ENCODE measurements around the gene C10orf95. TPM values are rescaled to one million over a fixed set of nuclear protein-coding genes. Genes with fewer than 3 reads are reported as not detected.

Gene C10orf95
- total and polyA plus RNA-seq, 2 of the 13 experiments (the other 11 are each of a cell fraction or from before 2014, with no cell fraction given) = 0.05 to 0.07 TPM

- TF ChIP-seq, protein P1, sequence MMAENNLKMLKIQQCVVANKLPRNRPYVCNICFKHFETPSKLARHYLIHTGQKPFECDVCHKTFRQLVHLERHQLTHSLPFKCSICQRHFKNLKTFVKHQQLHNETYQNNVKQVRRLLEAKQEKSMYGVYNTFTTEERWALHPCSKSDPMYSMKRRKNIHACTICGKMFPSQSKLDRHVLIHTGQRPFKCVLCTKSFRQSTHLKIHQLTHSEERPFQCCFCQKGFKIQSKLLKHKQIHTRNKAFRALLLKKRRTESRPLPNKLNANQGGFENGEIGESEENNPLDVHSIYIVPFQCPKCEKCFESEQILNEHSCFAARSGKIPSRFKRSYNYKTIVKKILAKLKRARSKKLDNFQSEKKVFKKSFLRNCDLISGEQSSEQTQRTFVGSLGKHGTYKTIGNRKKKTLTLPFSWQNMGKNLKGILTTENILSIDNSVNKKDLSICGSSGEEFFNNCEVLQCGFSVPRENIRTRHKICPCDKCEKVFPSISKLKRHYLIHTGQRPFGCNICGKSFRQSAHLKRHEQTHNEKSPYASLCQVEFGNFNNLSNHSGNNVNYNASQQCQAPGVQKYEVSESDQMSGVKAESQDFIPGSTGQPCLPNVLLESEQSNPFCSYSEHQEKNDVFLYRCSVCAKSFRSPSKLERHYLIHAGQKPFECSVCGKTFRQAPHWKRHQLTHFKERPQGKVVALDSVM (CRISPR knock-in tag; IDR thresholded peaks at IDR 0.05) = no peak; the same call in 1 of the 2 replicates
- TF ChIP-seq BATF2 (CRISPR knock-in tag; IDR thresholded peaks at IDR 0.05) (no peak), GMEB2 (CRISPR knock-in tag; IDR thresholded peaks at IDR 0.05; ENCODE audit: low read depth) (no peak), ZNF546 (CRISPR knock-in tag; conservative IDR thresholded peaks at IDR 0.05) (no peak), RBM22 (optimal IDR thresholded peaks at IDR 0.05; ENCODE audit: low read length) (no peak), PPARG (CRISPR knock-in tag; conservative IDR thresholded peaks at IDR 0.05) (peak; percentile 39; the same call in 1 of the 2 replicates), ZNF710 (CRISPR knock-in tag; IDR thresholded peaks at IDR 0.05; ENCODE audit: borderline replicate concordance) (peak; percentile 63; the same call in 1 of the 2 replicates), CEBPG (CRISPR knock-in tag; IDR thresholded peaks at IDR 0.05) (peak; percentile 5; the same call in 1 of the 2 replicates), ZNF251 (CRISPR knock-in tag; IDR thresholded peaks at IDR 0.05) (no peak), ZFP36L1 (CRISPR knock-in tag; IDR thresholded peaks at IDR 0.05) (no peak)
- TF ChIP-seq, protein P2, sequence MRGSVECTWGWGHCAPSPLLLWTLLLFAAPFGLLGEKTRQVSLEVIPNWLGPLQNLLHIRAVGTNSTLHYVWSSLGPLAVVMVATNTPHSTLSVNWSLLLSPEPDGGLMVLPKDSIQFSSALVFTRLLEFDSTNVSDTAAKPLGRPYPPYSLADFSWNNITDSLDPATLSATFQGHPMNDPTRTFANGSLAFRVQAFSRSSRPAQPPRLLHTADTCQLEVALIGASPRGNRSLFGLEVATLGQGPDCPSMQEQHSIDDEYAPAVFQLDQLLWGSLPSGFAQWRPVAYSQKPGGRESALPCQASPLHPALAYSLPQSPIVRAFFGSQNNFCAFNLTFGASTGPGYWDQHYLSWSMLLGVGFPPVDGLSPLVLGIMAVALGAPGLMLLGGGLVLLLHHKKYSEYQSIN (CRISPR knock-in tag; IDR thresholded peaks at IDR 0.05; ENCODE audit: borderline replicate concordance) = no peak
- TF ChIP-seq, protein P3, sequence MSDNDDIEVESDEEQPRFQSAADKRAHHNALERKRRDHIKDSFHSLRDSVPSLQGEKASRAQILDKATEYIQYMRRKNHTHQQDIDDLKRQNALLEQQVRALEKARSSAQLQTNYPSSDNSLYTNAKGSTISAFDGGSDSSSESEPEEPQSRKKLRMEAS (IDR thresholded peaks at IDR 0.05) = peak; percentile 70
- TF ChIP-seq, protein P4, sequence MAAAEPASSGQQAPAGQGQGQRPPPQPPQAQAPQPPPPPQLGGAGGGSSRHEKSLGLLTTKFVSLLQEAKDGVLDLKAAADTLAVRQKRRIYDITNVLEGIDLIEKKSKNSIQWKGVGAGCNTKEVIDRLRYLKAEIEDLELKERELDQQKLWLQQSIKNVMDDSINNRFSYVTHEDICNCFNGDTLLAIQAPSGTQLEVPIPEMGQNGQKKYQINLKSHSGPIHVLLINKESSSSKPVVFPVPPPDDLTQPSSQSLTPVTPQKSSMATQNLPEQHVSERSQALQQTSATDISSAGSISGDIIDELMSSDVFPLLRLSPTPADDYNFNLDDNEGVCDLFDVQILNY (CRISPR knock-in tag; conservative IDR thresholded peaks at IDR 0.05) = peak; percentile 47; the same call in 1 of the 2 replicates
- TF ChIP-seq, protein P5, sequence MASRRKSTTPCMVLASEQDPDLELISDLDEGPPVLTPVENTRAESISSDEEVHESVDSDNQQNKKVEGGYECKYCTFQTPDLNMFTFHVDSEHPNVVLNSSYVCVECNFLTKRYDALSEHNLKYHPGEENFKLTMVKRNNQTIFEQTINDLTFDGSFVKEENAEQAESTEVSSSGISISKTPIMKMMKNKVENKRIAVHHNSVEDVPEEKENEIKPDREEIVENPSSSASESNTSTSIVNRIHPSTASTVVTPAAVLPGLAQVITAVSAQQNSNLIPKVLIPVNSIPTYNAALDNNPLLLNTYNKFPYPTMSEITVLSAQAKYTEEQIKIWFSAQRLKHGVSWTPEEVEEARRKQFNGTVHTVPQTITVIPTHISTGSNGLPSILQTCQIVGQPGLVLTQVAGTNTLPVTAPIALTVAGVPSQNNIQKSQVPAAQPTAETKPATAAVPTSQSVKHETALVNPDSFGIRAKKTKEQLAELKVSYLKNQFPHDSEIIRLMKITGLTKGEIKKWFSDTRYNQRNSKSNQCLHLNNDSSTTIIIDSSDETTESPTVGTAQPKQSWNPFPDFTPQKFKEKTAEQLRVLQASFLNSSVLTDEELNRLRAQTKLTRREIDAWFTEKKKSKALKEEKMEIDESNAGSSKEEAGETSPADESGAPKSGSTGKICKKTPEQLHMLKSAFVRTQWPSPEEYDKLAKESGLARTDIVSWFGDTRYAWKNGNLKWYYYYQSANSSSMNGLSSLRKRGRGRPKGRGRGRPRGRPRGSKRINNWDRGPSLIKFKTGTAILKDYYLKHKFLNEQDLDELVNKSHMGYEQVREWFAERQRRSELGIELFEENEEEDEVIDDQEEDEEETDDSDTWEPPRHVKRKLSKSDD (CRISPR knock-in tag; IDR thresholded peaks at IDR 0.05; ENCODE audit: low read depth) = peak; percentile 87
- TF ChIP-seq, protein P6, sequence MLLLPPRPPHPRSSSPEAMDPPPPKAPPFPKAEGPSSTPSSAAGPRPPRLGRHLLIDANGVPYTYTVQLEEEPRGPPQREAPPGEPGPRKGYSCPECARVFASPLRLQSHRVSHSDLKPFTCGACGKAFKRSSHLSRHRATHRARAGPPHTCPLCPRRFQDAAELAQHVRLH (CRISPR knock-in tag; IDR thresholded peaks at IDR 0.05; ENCODE audit: borderline replicate concordance, low read depth) = peak; percentile 67; the same call in 1 of the 2 replicates
Measured at GRCh38 chr10:102432162-102432950, 19.0 kb downstream of the C10orf95 start, which contains the start of gene CUEDC2 (continued).
